ENCODE results near the gene CLIP4. TPM values are rescaled to one million over a fixed set of nuclear protein-coding genes. Genes with fewer than 3 reads are reported as not detected.

CLIP4 gene
- total RNA-seq, 2 donors from 2014 or later = 25.2 to 28.4 TPM

- H3K4me1 Mint-ChIP-seq (ENCODE audit: low read depth) = peaks cover 20% of the 10 kb centered on the region
- no peak overlapping the region for H3K4me3 Mint-ChIP-seq
- ATAC-seq (replicated peaks in 1 of 2) (no peak), DNase-seq (no peak)
- H3K36me3 Mint-ChIP-seq (ENCODE audit: insufficient read depth in 2 of 2) = peaks cover 3 to 5% of the 10 kb centered on the region in 2 donors
- H3K27me3 Mint-ChIP-seq (ENCODE audit: low read depth) = no peaks in the 10 kb centered on the region
- H3K27ac Mint-ChIP-seq = no peak overlapping the region
- peaks cover 0 to 4% of the 10 kb centered on the region in 2 donors for H3K9me3 Mint-ChIP-seq
These were observed 76.6 kb downstream of the CLIP4 start for GRCh38 chr2:29191817-29192216.

GRCh38 chr2:29192526-29192925, 77.3 kb downstream of the CLIP4 start:
- ATAC-seq (replicated peaks in 1 of 2) = no peak
- Mint-ChIP-seq H3K36me3 (ENCODE audit: insufficient read depth in 2 of 2) (peaks cover 3% of the 10 kb centered on the region in 2 donors), H3K4me1 (ENCODE audit: low read depth) (peaks cover 19% of the 10 kb centered on the region), H3K9me3 (peaks cover 0 to 2% of the 10 kb centered on the region in 2 donors), H3K27me3 (ENCODE audit: low read depth) (no peaks in the 10 kb centered on the region), H3K4me3 (no peak overlapping the region), H3K27ac (no peak overlapping the region)
- DNase-seq = no peak

DNA sequence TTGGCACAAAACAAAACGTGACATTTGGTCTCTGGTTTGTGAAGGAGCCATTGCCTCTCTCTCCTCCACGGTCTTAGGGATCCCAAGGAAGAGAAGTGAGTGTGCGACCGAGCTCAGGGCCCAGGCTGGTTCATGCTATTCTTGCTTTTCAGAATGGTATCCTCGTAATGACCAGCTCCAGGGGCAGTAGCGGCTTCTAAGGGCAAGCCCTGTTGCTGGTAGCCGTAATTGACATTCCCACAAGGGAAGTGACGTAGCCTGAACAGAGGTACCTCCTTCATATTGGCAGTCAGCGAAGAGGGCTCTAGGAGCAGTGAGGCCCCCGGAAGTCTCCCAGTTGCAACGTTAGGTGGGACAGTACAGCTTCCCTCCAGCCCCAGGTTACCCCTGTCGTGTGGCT, 77.9 kb downstream of the CLIP4 start:
- H3K4me1 Mint-ChIP-seq (ENCODE audit: low read depth) = peaks cover 13% of the 10 kb centered on the region
- H3K36me3 Mint-ChIP-seq (ENCODE audit: insufficient read depth in 2 of 2) = no peaks in the 10 kb centered on the region
- DNase-seq (no peak), ATAC-seq (replicated peaks in 1 of 2) (no peak)
- no peak overlapping the region for H3K4me3 Mint-ChIP-seq
- no peaks in the 10 kb centered on the region for H3K27me3 Mint-ChIP-seq (ENCODE audit: low read depth)
- H3K9me3 Mint-ChIP-seq = no peaks in the 10 kb centered on the region
- H3K27ac Mint-ChIP-seq = no peak overlapping the region

- Mint-ChIP-seq H3K9me3 (no peaks in the 10 kb centered on the region), H3K27ac (peak overlapping the region; percentile 74), H3K27me3 (ENCODE audit: low read depth) (no peaks in the 10 kb centered on the region), H3K4me3 (no peak overlapping the region), H3K36me3 (ENCODE audit: insufficient read depth in 2 of 2) (no peaks in the 10 kb centered on the region), H3K4me1 (ENCODE audit: low read depth) (peaks cover 7% of the 10 kb centered on the region)
- ATAC-seq (replicated peaks in 1 of 2) = no peak
- no peak for DNase-seq
These were observed 78.5 kb downstream of the CLIP4 start for GRCh38 chr2:29193681-29194080.

GRCh38 chr2:29195796-29196195, 80.6 kb downstream of the CLIP4 start:
- Mint-ChIP-seq H3K36me3 (ENCODE audit: insufficient read depth in 2 of 2) (no peaks in the 10 kb centered on the region), H3K27me3 (ENCODE audit: low read depth) (no peaks in the 10 kb centered on the region), H3K27ac (no peak overlapping the region), H3K9me3 (no peaks in the 10 kb centered on the region), H3K4me3 (no peak overlapping the region), H3K4me1 (ENCODE audit: low read depth) (no peaks in the 10 kb centered on the region)
- ATAC-seq (replicated peaks in 1 of 2) (no peak), DNase-seq (no peak)

DNA sequence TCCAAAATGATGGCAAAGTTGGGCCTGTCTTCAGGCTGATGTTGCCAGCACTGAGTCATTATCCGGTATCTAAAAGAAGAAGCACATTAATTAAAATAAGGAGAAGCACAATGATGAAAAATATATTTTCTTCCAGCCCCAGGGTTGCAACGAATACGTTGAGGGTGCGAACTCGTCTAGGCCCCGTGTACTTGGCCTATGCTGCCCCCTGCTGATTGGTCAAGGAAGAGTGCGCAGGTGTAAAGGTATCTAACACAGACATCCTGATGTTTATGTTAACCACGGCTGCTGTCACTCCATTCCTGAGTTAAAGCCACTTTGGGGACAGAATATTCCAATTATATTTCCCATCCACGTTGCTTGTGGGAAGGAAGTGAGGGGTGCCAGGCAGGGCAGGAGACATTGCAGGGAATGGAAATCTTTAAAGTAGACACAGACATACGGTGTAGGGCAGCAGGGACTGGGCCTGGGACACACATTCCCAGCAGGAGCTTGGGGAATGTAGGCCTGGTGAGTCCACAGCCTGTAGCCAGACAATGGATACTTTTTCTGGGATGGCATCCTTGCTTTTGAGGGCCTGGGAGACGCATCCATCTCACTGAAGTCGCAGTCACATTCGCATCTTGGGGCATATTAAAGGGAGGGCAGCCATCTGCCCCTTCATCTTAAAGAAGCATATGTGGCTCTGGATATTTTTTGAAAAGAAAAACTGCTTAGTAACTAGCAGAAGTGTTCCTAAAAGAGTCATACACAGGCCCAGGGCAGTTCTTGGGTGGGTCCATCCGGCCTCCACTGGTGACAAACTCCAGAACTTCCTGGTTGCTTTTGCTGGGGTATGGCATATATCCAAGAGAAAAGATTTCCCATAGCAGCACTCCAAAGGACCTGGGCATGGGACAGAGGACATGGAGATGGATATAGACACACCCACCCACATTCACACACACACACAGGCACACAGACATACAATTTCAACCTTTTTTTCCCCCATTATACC, 81.9 kb downstream of the CLIP4 start:
- Mint-ChIP-seq H3K4me1 (ENCODE audit: low read depth) (no peaks in the 10 kb centered on the region), H3K36me3 (ENCODE audit: insufficient read depth in 2 of 2) (no peaks in the 10 kb centered on the region), H3K27me3 (ENCODE audit: low read depth) (no peaks in the 10 kb centered on the region), H3K27ac (no peak overlapping the region), H3K4me3 (no peak overlapping the region), H3K9me3 (no peaks in the 10 kb centered on the region)
- DNase-seq (peak; percentile 77 to 84), ATAC-seq (replicated peaks in 1 of 2) (peak; percentile 92 to 96)

- H3K36me3 Mint-ChIP-seq (ENCODE audit: insufficient read depth in 2 of 2) = no peaks in the 10 kb centered on the region
- H3K4me1 Mint-ChIP-seq (ENCODE audit: low read depth) = no peaks in the 10 kb centered on the region
- no peak for DNase-seq
These were observed 86.8 kb downstream of the CLIP4 start for GRCh38 chr2:29201979-29202378.

GRCh38 chr2:29202819-29203495, 87.7 kb downstream of the CLIP4 start:
- H3K27me3 Mint-ChIP-seq (ENCODE audit: low read depth) = no peaks in the 10 kb centered on the region
- H3K9me3 Mint-ChIP-seq = no peaks in the 10 kb centered on the region
- peak overlapping the region; percentile 68 for H3K27ac Mint-ChIP-seq
- DNase-seq = no peak
- no peaks in the 10 kb centered on the region for H3K4me1 Mint-ChIP-seq (ENCODE audit: low read depth)
- H3K4me3 Mint-ChIP-seq = no peak overlapping the region
- no peak for ATAC-seq (replicated peaks in 1 of 2)
- H3K36me3 Mint-ChIP-seq (ENCODE audit: insufficient read depth in 2 of 2) = no peaks in the 10 kb centered on the region

More at GRCh38 chr2:29201979-29202378, 86.8 kb downstream of the CLIP4 start:
- Mint-ChIP-seq H3K9me3 (no peaks in the 10 kb centered on the region), H3K27ac (peak overlapping the region; percentile 49), H3K4me3 (no peak overlapping the region), H3K27me3 (ENCODE audit: low read depth) (no peaks in the 10 kb centered on the region)
- ATAC-seq (replicated peaks in 1 of 2) = no peak

DNA sequence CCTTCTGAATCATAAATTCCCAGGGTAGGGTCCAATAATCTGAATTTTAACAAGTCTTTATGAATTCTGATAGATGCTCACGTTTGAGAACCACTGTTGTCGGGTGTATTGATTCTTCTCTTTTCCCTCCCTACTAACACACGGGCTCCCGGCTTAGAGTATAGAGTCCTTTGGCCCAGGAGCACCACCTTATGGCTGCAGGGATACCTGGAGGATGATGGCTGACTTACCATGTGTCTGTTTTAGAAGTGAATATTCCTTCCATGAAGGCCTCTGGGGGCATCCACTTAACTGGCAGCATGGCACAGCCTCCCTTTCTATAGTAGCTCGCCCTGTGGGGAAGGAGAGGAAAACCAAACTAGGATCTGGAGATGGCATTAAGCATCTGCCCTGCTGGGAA, 91.7 kb downstream of the CLIP4 start:
- ATAC-seq (replicated peaks in 1 of 2) = no peak
- Mint-ChIP-seq H3K27me3 (ENCODE audit: low read depth) (no peaks in the 10 kb centered on the region), H3K4me3 (no peak overlapping the region), H3K4me1 (ENCODE audit: low read depth) (no peaks in the 10 kb centered on the region), H3K27ac (no peak overlapping the region), H3K36me3 (ENCODE audit: insufficient read depth in 2 of 2) (no peaks in the 10 kb centered on the region), H3K9me3 (no peaks in the 10 kb centered on the region)
- no peak for DNase-seq

- Mint-ChIP-seq H3K9me3 (no peaks in the 10 kb centered on the region), H3K27me3 (ENCODE audit: low read depth) (no peaks in the 10 kb centered on the region), H3K27ac (no peak overlapping the region), H3K36me3 (ENCODE audit: insufficient read depth in 2 of 2) (no peaks in the 10 kb centered on the region), H3K4me3 (no peak overlapping the region), H3K4me1 (ENCODE audit: low read depth) (no peaks in the 10 kb centered on the region)
- DNase-seq = no peak
- no peak for ATAC-seq (replicated peaks in 1 of 2)
These were observed 92.3 kb downstream of the CLIP4 start for GRCh38 chr2:29207352-29208148.

DNA sequence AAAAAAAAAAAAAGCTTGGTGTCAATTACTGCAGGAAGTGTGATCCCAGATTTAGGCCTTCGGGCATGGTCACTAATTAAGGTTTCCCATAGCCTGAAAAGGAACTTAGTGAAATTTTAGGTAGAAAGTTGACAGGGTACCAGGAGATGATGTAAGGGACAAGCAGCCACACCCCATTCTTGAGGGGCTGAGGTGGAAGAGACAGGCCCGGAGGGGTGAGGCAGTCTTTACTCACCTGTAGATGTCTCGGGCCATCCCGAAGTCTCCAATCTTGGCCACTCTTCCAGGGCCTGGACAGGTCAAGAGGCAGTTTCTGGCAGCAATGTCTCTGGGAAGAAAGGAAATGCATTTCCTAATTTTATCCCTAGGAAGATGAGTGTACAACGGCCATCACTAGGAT, 94.3 kb downstream of the CLIP4 start:
- DNase-seq (no peak), ATAC-seq (replicated peaks in 1 of 2) (no peak)
- H3K27ac Mint-ChIP-seq = no peak overlapping the region
- peaks cover 6% of the 10 kb centered on the region for H3K4me1 Mint-ChIP-seq (ENCODE audit: low read depth)
- no peaks in the 10 kb centered on the region for H3K27me3 Mint-ChIP-seq (ENCODE audit: low read depth)
- no peak overlapping the region for H3K4me3 Mint-ChIP-seq
- no peaks in the 10 kb centered on the region for H3K36me3 Mint-ChIP-seq (ENCODE audit: insufficient read depth in 2 of 2)
- no peaks in the 10 kb centered on the region for H3K9me3 Mint-ChIP-seq

DNA sequence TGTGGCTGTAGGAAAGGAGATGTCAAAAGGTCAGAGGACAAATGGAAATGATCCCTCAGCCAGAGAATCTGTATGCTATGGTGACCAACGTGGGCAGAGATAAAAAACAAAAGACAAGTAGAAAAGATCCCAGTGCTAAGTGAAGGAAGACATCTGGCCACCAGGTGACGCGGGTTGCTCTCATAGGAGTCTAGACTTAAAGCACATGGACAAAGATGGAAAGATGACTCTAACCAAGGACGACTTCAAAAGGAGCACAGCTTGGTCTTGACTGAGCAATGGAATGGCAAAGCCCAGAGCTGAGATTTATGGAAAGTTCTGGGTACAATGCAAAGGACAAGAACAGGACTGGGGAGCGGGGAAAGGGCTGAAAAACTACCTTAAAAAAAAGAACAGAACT, 96.8 kb downstream of the CLIP4 start:
- no peaks in the 10 kb centered on the region for H3K9me3 Mint-ChIP-seq
- ATAC-seq (replicated peaks in 1 of 2) = no peak
- no peak overlapping the region for H3K27ac Mint-ChIP-seq
- H3K36me3 Mint-ChIP-seq (ENCODE audit: insufficient read depth in 2 of 2) = no peaks in the 10 kb centered on the region
- peaks cover 6% of the 10 kb centered on the region for H3K4me1 Mint-ChIP-seq (ENCODE audit: low read depth)
- H3K27me3 Mint-ChIP-seq (ENCODE audit: low read depth) = no peaks in the 10 kb centered on the region
- H3K4me3 Mint-ChIP-seq = no peak overlapping the region
- no peak for DNase-seq

DNA sequence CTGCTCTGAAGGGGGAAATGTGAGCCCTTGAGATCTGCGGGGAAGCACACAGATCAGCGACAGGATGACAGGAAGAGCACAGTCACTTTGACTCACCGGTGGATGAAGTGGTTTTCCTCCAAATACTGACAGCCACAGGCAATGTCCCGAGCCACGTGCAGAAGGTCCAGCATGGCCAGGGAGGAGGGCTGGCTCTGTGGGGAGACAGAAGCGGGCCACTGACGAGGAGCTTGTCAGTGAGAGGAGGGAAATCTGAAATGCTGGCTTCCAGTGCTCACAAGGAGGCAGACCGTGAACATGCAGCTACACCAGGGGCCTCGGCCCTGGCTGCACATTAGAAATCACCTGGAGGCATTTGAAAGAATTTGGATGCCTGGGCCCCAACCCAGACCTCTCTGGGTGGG, 98.7 kb downstream of the CLIP4 start:
- ATAC-seq (replicated peaks in 1 of 2) = no peak
- Mint-ChIP-seq H3K9me3 (no peaks in the 10 kb centered on the region), H3K4me3 (no peak overlapping the region), H3K4me1 (ENCODE audit: low read depth) (peaks cover 6% of the 10 kb centered on the region), H3K27me3 (ENCODE audit: low read depth) (no peaks in the 10 kb centered on the region), H3K36me3 (ENCODE audit: insufficient read depth in 2 of 2) (no peaks in the 10 kb centered on the region), H3K27ac (no peak overlapping the region)
- DNase-seq = no peak

Data from activated T-cell treated with anti-CD3 and anti-CD28 coated beads, Interleukin-2, amount 50 U/mL, for 72 hours (primary cell).